Activated CD8-positive, alpha-beta memory T cell treated with anti-CD3 and anti-CD28 coated beads, Interleukin-2, amount 50 U/mL, for 48 hours (primary cell): ENCODE data around the gene KCNK3.

Experiments used
- DNase-seq: peaks from one replicate; pipeline ENCODE4 v3.0.0-alpha.2; 2020

The KCNK3 gene

GRCh38 chr2:26715528-26716270 is 23.2 kb downstream of the KCNK3 start:
- no peak for DNase-seq

GRCh38 chr2:26716340-26716739 is 23.8 kb downstream of the KCNK3 start:
- no peak for DNase-seq

GRCh38 chr2:26716769-26717168 is 24.2 kb downstream of the KCNK3 start:
- DNase-seq = no peak

GRCh38 chr2:26717362-26717761 is 24.8 kb downstream of the KCNK3 start:
- no peak for DNase-seq

GRCh38 chr2:26718949-26719686 is 26.6 kb downstream of the KCNK3 start:
- no peak for DNase-seq

GRCh38 chr2:26720322-26721114 is 28.0 kb downstream of the KCNK3 start:
- no peak for DNase-seq

- no peak for DNase-seq
Measured at GRCh38 chr2:26721115-26722032, 28.9 kb downstream of the KCNK3 start.

- no peak for DNase-seq
Measured at GRCh38 chr2:26722328-26722727, 29.8 kb downstream of the KCNK3 start.

GRCh38 chr2:26722911-26723310 is 30.4 kb downstream of the KCNK3 start:
- no peak for DNase-seq

GRCh38 chr2:26723475-26723874 is 31.0 kb downstream of the KCNK3 start:
- no peak for DNase-seq

GRCh38 chr2:26723991-26724750 is 31.6 kb downstream of the KCNK3 start:
- DNase-seq = no peak

- no peak for DNase-seq
Measured at GRCh38 chr2:26724784-26725520, 32.4 kb downstream of the KCNK3 start.

- no peak for DNase-seq
Measured at GRCh38 chr2:26725521-26725820, 32.9 kb downstream of the KCNK3 start.

GRCh38 chr2:26726228-26726627 is 33.7 kb downstream of the KCNK3 start:
- no peak for DNase-seq

GRCh38 chr2:26727641-26728561 is 35.4 kb downstream of the KCNK3 start:
- DNase-seq = no peak

- no peak for DNase-seq
Measured at GRCh38 chr2:26729311-26729710, 36.8 kb downstream of the KCNK3 start.

GRCh38 chr2:26730549-26731344 is 38.2 kb downstream of the KCNK3 start:
- DNase-seq = no peak

- DNase-seq = no peak
Measured at GRCh38 chr2:26731714-26732113, 39.2 kb downstream of the KCNK3 start.

GRCh38 chr2:26732446-26732845 is 39.9 kb downstream of the KCNK3 start:
- DNase-seq = no peak
